Peyer's patch (tissue), 4 donors: ENCODE results near the gene B3GNT5.

Source experiments
- POLR2A ChIP-seq, 2 donors: fragments of 450-650 bp; IDR thresholded peaks; one replicate each; pipeline ENCODE4 v1.5.1; 2017; ENCODE audit warnings: antibody characterized with exemption in 2 of 2, mild to moderate bottlenecking in 2 of 2, moderate library complexity in 2 of 2
- TF ChIP-seq, protein P1 (sequence below), 6 experiments: fragments of 450-650 bp in 4 of 6; fragments of 200-600 bp in 2 of 6; sonication (generic) in 1 of 6; IDR thresholded peaks; one replicate each; pipeline ENCODE4 v1.5.1; 2017 to 2019; ENCODE audit warnings: antibody characterized with exemption in 6 of 6, mild to moderate bottlenecking in 3 of 6, moderate library complexity in 1 of 6

GRCh38 chr3:183285828-183286457, 32.9 kb downstream of the B3GNT5 start:
- TF ChIP-seq, protein P1, sequence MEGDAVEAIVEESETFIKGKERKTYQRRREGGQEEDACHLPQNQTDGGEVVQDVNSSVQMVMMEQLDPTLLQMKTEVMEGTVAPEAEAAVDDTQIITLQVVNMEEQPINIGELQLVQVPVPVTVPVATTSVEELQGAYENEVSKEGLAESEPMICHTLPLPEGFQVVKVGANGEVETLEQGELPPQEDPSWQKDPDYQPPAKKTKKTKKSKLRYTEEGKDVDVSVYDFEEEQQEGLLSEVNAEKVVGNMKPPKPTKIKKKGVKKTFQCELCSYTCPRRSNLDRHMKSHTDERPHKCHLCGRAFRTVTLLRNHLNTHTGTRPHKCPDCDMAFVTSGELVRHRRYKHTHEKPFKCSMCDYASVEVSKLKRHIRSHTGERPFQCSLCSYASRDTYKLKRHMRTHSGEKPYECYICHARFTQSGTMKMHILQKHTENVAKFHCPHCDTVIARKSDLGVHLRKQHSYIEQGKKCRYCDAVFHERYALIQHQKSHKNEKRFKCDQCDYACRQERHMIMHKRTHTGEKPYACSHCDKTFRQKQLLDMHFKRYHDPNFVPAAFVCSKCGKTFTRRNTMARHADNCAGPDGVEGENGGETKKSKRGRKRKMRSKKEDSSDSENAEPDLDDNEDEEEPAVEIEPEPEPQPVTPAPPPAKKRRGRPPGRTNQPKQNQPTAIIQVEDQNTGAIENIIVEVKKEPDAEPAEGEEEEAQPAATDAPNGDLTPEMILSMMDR (IDR thresholded peaks at IDR 0.05): no peak
- TF ChIP-seq POLR2A (IDR thresholded peaks at IDR 0.05): peak; percentile 10 to 52
